Superior temporal gyrus (tissue), 1 donor: ENCODE data around the gene PNMA6A.
"Not testable (repeated sequence)": the region's sequence is repeated elsewhere in the genome, so short reads cannot be mapped to it uniquely, and the experiment has no call there.

ENCODE experiments used
- DNase-seq: peaks from one replicate; pipeline ENCODE4 v3.0.0-alpha.2; 2016; ENCODE audit errors: extremely low spot score

PNMA6A gene

GRCh38 chrX:153071909-153072583 is at the start of gene PNMA6A:
Gene PNMA6A (plus strand): TSS chrX:153072454. CDS start chrX:153073063, 609 bp downstream.
- DNase-seq: not testable (repeated sequence)

- not testable (repeated sequence) for DNase-seq
These were observed 45.8 kb upstream of the PNMA6A start for GRCh38 chrX:153026501-153026900.

- not testable (repeated sequence) for DNase-seq
These were observed 43.8 kb upstream of the PNMA6A start for GRCh38 chrX:153028487-153028886.

- DNase-seq: no peak
These were observed 43.1 kb upstream of the PNMA6A start for GRCh38 chrX:153029162-153029561.

GRCh38 chrX:153029875-153030274 is 42.4 kb upstream of the PNMA6A start:
- DNase-seq: no peak

GRCh38 chrX:153030801-153031200 is 41.5 kb upstream of the PNMA6A start:
- DNase-seq: no peak

GRCh38 chrX:153032397-153033118 is 39.7 kb upstream of the PNMA6A start:
- DNase-seq: peak; percentile 72

- no peak for DNase-seq
These were observed 23.2 kb upstream of the PNMA6A start for GRCh38 chrX:153049093-153049492.

GRCh38 chrX:153052534-153052933 is 19.7 kb upstream of the PNMA6A start:
- no peak for DNase-seq

GRCh38 chrX:153055871-153056749 is 16.1 kb upstream of the PNMA6A start, which contains the start of gene PNMA3:
Gene PNMA3 (plus strand): TSS chrX:153056470. CDS start chrX:153057056, 586 bp downstream.
- DNase-seq: no peak

GRCh38 chrX:153057281-153057680 is 15.0 kb upstream of the PNMA6A start:
- peak; percentile 7 for DNase-seq

GRCh38 chrX:153059191-153060094 is 12.8 kb upstream of the PNMA6A start:
- DNase-seq: no peak

- DNase-seq: no peak
These were observed 12.2 kb upstream of the PNMA6A start for GRCh38 chrX:153060095-153060445.

- DNase-seq: no peak
These were observed 10.5 kb upstream of the PNMA6A start for GRCh38 chrX:153061732-153062131.

- no peak for DNase-seq
These were observed 8.9 kb upstream of the PNMA6A start for GRCh38 chrX:153063315-153063714.

GRCh38 chrX:153064061-153064460 is 8.2 kb upstream of the PNMA6A start:
- DNase-seq: no peak

GRCh38 chrX:153065389-153065788 is 6.9 kb upstream of the PNMA6A start:
- DNase-seq: no peak

GRCh38 chrX:153066402-153066801 is 5.9 kb upstream of the PNMA6A start:
- DNase-seq: not testable (repeated sequence)

- DNase-seq: not testable (repeated sequence)
These were observed 1.1 kb downstream of the PNMA6A start for GRCh38 chrX:153073331-153073730.

- DNase-seq: no peak
These were observed 2.1 kb downstream of the PNMA6A start for GRCh38 chrX:153074262-153074899.

GRCh38 chrX:153074935-153075334 is 2.7 kb downstream of the PNMA6A start:
- no peak for DNase-seq
